NT2/D1 (cell line): ENCODE results near the gene DSCAML1.

Source experiments
- SUZ12 ChIP-seq: IDR thresholded peaks from 2 replicates; pipeline ENCODE4 v1.6.1; 2011; ENCODE audit not compliant: insufficient read length, insufficient read depth; ENCODE audit errors: extremely low read depth
- YY1 ChIP-seq: IDR thresholded peaks from 2 replicates; pipeline ENCODE4 v1.6.1; 2011; ENCODE audit not compliant: insufficient read length, insufficient read depth
- ZNF274 ChIP-seq: IDR thresholded peaks from 2 replicates; pipeline ENCODE4 v1.6.1; 2011; ENCODE audit warnings: mild to moderate bottlenecking, low read depth, low read length

DNA sequence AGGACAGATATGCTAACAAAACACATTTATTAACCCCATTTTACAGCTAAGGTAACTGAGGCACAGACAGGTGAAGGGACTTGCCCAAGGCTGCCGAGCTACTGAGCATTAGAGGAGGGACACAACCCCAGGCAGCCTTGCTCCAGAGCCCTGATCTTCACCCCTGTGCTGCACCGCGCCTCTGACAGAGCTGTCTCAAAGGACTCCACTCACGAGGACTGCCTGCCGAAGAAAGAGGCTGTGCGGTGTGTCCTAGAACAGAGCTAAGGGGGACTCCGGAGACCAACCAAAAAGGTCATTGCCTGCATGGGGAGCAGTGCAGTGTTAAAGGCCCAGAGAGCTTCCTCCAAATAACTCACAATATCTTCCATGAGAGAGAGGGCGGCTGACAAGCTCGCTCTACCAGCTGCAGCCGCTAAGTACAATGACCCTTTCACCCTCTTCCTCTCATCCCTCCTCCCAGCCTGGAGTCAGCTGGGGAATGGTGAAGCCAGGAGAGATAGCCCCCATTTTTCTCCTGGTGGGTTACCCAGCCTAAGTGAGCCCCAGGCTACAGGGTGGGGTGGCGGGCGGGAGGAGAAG, 119.2 kb downstream of the DSCAML1 start:
- no peak for TF ChIP-seq ZNF274
- TF ChIP-seq SUZ12: no peak
- TF ChIP-seq YY1: no peak
